HepG2 (cell line): ENCODE results near the gene NAT10. TPM values are rescaled to one million over a fixed set of nuclear protein-coding genes. Genes with fewer than 3 reads are reported as not detected.

Experiments
- GPN1 ChIP-seq: sonication (generic); formaldehyde crosslinking; IDR thresholded peaks from 2 replicates; pipeline ENCODE4 v1.5.1; 2020; ENCODE audit warnings: missing genetic modification reagents, borderline replicate concordance
- KLF12 ChIP-seq: sonication (generic); formaldehyde crosslinking; IDR thresholded peaks from 2 replicates; pipeline ENCODE4 v1.4.0; 2020; ENCODE audit warnings: missing genetic modification reagents, borderline replicate concordance
- MXI1 ChIP-seq: IDR thresholded peaks from 3 replicates; pipeline ENCODE4 v1.6.1; 2012; ENCODE audit warnings: low read depth, low read length, inconsistent platforms, borderline replicate concordance
- NFATC3 ChIP-seq: sonication (generic); formaldehyde crosslinking; IDR thresholded peaks from 2 replicates; pipeline ENCODE4 v1.5.1; 2020; ENCODE audit warnings: mild to moderate bottlenecking, missing genetic modification reagents
- ZNF558 ChIP-seq: sonication (generic); formaldehyde crosslinking; IDR thresholded peaks from 2 replicates; pipeline ENCODE4 v1.9.0; 2022; ENCODE audit warnings: mild to moderate bottlenecking, missing genetic modification reagents, borderline replicate concordance
- ZNF746 ChIP-seq: sonication (generic); formaldehyde crosslinking; IDR thresholded peaks from 2 replicates; pipeline ENCODE4 v1.8.0; 2022; ENCODE audit warnings: mild to moderate bottlenecking, missing genetic modification reagents
- ZSCAN20 ChIP-seq: sonication (generic); formaldehyde crosslinking; IDR thresholded peaks from 2 replicates; pipeline ENCODE4 v1.4.0; 2020; ENCODE audit warnings: missing genetic modification reagents, mild to moderate bottlenecking, borderline replicate concordance
- polyA plus RNA-seq, 8 experiments: library from polyadenylated mRNA; depleted of rRNA in 3 of 8; stranded (reverse) in 7 of 8; unstranded in 1 of 8; fragments of >200 nt; fragmentation: Illumina TruSeq in 4 of 8; extraction: Trizol in 4 of 8; gene quantifications; 2 replicates each; pipeline versions ENCODE4 v1.2.1 to v1.2.3, GENCODE V29; 2011 to 2016; ENCODE audit warnings: low read depth in 4 of 8, missing spikeins in 1 of 8, mixed read lengths in 1 of 8; ENCODE audit not compliant: insufficient read depth in 1 of 8
- total RNA-seq, 5 experiments: library from RNA; depleted of rRNA; stranded (reverse); fragments of >200 nt; fragmentation: Illumina TruSeq; extraction: Trizol; gene quantifications; 2 replicates each; pipeline ENCODE4 v1.2.3, GENCODE V29; 2016; ENCODE audit warnings: low read depth in 1 of 5
- TF ChIP-seq, protein P1 (sequence below): sonication (generic); formaldehyde crosslinking; IDR thresholded peaks from 2 replicates; pipeline ENCODE4 v1.4.0; 2020; ENCODE audit warnings: missing genetic modification reagents, borderline replicate concordance
- TF ChIP-seq, protein P2 (sequence below): sonication (generic); formaldehyde crosslinking; IDR thresholded peaks from 2 replicates; pipeline ENCODE4 v1.4.0; 2020; ENCODE audit warnings: missing genetic modification reagents
- TF ChIP-seq, protein P3 (sequence below): sonication (generic); formaldehyde crosslinking; IDR thresholded peaks from 2 replicates; pipeline ENCODE4 v1.8.1; 2023; ENCODE audit warnings: mild to moderate bottlenecking, moderate library complexity, missing genetic modification reagents

NAT10 gene
- total and polyA plus RNA-seq, 2 of the 13 experiments (the other 11 are each of a cell fraction or from before 2014, with no cell fraction given) = 33.9 to 51.9 TPM

DNA sequence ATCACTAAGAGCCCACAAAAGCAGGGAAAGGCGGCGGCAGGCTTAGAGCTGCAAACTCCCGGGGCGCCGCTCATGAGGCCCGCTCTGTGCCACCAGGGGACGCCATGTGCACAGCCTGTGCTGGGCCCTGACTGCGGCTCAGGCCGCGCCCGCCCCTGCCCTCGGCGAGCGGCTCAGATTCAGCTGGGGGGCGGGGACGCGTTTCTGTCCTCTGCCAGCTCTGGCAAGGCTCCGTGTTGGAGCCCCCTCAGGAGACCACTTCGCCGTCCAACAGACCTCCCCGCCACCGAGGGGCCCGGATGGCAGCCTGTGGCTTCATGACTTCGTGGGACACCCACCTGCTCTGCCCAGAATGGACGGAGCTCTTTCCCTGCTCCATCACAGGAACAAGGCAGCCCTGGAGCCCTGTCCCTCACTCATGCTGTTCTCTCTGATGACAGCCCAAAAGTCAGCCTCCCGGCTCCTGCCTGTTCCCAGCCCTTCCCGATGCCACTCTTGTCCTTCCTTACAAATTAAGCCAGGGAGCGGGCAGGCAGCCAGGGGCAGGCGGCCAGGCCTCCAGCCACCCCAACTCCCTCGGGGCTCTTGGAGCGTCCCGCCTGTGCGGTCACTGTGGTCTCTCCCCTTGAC lies 69.1 kb downstream of the NAT10 start (continued):
- TF ChIP-seq ZNF746 (CRISPR knock-in tag) (peak; percentile 59; the same call in 1 of the 2 replicates), ZSCAN20 (CRISPR knock-in tag) (peak; percentile 44; the same call in 1 of the 2 replicates), ZNF558 (CRISPR knock-in tag) (no peak), GPN1 (CRISPR knock-in tag) (no peak), MXI1 (peak; percentile 46; the same call in 2 of the 3 replicates), NFATC3 (CRISPR knock-in tag) (0 out of 2 replicates have a peak, but pooled peaks have one; percentile 45), KLF12 (CRISPR knock-in tag) (peak; percentile 41; the same call in 1 of the 2 replicates)
- TF ChIP-seq, protein P1, sequence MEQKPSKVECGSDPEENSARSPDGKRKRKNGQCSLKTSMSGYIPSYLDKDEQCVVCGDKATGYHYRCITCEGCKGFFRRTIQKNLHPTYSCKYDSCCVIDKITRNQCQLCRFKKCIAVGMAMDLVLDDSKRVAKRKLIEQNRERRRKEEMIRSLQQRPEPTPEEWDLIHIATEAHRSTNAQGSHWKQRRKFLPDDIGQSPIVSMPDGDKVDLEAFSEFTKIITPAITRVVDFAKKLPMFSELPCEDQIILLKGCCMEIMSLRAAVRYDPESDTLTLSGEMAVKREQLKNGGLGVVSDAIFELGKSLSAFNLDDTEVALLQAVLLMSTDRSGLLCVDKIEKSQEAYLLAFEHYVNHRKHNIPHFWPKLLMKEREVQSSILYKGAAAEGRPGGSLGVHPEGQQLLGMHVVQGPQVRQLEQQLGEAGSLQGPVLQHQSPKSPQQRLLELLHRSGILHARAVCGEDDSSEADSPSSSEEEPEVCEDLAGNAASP (CRISPR knock-in tag) = peak; percentile 65; the same call in 1 of the 2 replicates
- TF ChIP-seq, protein P2, sequence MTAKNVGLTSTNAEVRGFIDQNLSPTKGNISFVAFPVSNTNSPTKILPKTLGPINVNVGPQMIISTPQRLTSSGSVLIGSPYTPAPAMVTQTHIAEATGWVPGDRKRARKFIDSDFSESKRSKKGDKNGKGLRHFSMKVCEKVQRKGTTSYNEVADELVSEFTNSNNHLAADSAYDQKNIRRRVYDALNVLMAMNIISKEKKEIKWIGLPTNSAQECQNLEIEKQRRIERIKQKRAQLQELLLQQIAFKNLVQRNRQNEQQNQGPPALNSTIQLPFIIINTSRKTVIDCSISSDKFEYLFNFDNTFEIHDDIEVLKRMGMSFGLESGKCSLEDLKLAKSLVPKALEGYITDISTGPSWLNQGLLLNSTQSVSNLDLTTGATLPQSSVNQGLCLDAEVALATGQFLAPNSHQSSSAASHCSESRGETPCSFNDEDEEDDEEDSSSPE = peak; percentile 67
- TF ChIP-seq, protein P3, sequence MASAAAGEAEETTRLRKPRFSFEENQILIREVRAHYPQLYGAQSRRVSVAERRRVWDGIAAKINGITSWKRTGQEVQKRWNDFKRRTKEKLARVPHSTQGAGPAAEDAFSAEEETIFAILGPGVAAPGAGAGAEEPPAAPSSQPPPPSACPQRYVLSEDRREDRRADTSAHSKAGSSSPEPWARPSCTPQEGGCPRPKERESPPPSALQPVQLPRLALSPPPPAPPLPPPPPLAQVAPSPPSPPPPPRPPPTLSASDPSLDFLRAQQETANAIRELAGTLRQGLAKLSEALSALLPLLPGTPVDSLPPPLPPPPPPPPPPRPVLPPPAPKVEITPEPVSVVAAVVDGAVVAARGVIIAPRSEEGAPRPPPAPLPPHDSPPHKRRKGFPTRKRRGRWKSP = peak; percentile 95
